Hepatocyte (in vitro differentiated cells): Measurements from ENCODE around the gene GRIN2D. TPM values are rescaled to one million over a fixed set of nuclear protein-coding genes. Genes with fewer than 3 reads are reported as not detected.

Experiments
- DNase-seq: peaks from one replicate; pipeline ENCODE4 v3.0.0-alpha.2; 2016; ENCODE audit warnings: low spot score
- H2AFZ ChIP-seq: fragments of 200-600 bp; sonication (generic); 2 replicates; pipeline ENCODE4 v1.6.0; 2016; ENCODE audit warnings: antibody characterized with exemption, mild to moderate bottlenecking
- H3K27ac ChIP-seq: fragments of 200-600 bp; sonication (generic); 2 replicates; pipeline ENCODE4 v1.5.1; 2016; ENCODE audit warnings: mild to moderate bottlenecking
- H3K27me3 ChIP-seq: fragments of 200-600 bp; sonication (generic); 2 replicates; pipeline ENCODE4 v1.6.1; 2016
- H3K36me3 ChIP-seq: fragments of 200-600 bp; sonication (generic); replicated peaks from 2 replicates; pipeline ENCODE4 v1.5.1; 2016; ENCODE audit warnings: low read depth; ENCODE audit not compliant: insufficient read depth
- H3K4me1 ChIP-seq: fragments of 200-600 bp; sonication (generic); 2 replicates; pipeline ENCODE4 v1.5.1; 2016; ENCODE audit warnings: mild to moderate bottlenecking, moderate library complexity; ENCODE audit not compliant: insufficient read depth
- H3K4me2 ChIP-seq: fragments of 200-600 bp; sonication (generic); 2 replicates; pipeline ENCODE4 v1.6.0; 2016
- H3K4me3 ChIP-seq: fragments of 200-600 bp; sonication (generic); 2 replicates; pipeline ENCODE4 v1.5.1; 2016; ENCODE audit warnings: mild to moderate bottlenecking
- H3K79me2 ChIP-seq: fragments of 200-600 bp; sonication (generic); 2 replicates; pipeline ENCODE4 v1.6.0; 2017; ENCODE audit warnings: mild to moderate bottlenecking
- H3K9me2 ChIP-seq: fragments of 200-600 bp; sonication (generic); replicated peaks from 2 replicates; pipeline ENCODE4 v1.6.0; 2017; ENCODE audit warnings: mild to moderate bottlenecking; ENCODE audit not compliant: insufficient read depth
- H3K9me3 ChIP-seq: fragments of 200-600 bp; sonication (generic); 2 replicates; pipeline ENCODE4 v1.5.1; 2016; ENCODE audit warnings: low read depth, mild to moderate bottlenecking
- H4K20me1 ChIP-seq: fragments of 200-600 bp; sonication (generic); 2 replicates; pipeline ENCODE4 v1.6.0; 2016; ENCODE audit warnings: mild to moderate bottlenecking; ENCODE audit not compliant: insufficient read depth, poor library complexity, severe bottlenecking
- EZH2 ChIP-seq: fragments of 200-600 bp; sonication (generic); IDR thresholded peaks from 2 replicates; pipeline ENCODE4 v1.6.1; 2016; ENCODE audit warnings: antibody characterized with exemption, mild to moderate bottlenecking, borderline replicate concordance
- EZH2phosphoT487 ChIP-seq: fragments of 200-600 bp; sonication (generic); IDR thresholded peaks from one replicate; pipeline ENCODE4 v1.6.1; 2018; ENCODE audit warnings: antibody characterized with exemption, mild to moderate bottlenecking, low read depth, moderate library complexity; ENCODE audit not compliant: unreplicated experiment, severe bottlenecking
- WGBS: methylation state at CpG from one replicate; pipeline ENCODE4 v1.1.6; 2016; ENCODE audit warnings: low lambda C conversion rate; ENCODE audit errors: missing lambda C conversion rate; 5-methylcytosine and 5-hydroxymethylcytosine counted together
- polyA plus RNA-seq: library from polyadenylated mRNA; unstranded; fragments of >200 nt; fragmentation: Nextera tagmentation; extraction: Ambion mirVana; gene quantifications from 2 replicates; pipeline ENCODE4 v1.2.1, GENCODE V29; 2016
- total RNA-seq: library from RNA; depleted of rRNA; stranded (reverse); fragments of >200 nt; gene quantifications from 2 replicates; pipeline ENCODE4 v1.2.3, GENCODE V29; 2014
- TF ChIP-seq, protein P1 (sequence below): fragments of 200-600 bp; sonication (generic); IDR thresholded peaks from 2 replicates; pipeline ENCODE4 v1.5.1; 2016; ENCODE audit warnings: antibody characterized with exemption, mild to moderate bottlenecking; ENCODE audit not compliant: poor library complexity

GRIN2D gene
- total and polyA plus RNA-seq, 2 experiments from 2014 or later: 1.00 to 2.1 TPM

DNA sequence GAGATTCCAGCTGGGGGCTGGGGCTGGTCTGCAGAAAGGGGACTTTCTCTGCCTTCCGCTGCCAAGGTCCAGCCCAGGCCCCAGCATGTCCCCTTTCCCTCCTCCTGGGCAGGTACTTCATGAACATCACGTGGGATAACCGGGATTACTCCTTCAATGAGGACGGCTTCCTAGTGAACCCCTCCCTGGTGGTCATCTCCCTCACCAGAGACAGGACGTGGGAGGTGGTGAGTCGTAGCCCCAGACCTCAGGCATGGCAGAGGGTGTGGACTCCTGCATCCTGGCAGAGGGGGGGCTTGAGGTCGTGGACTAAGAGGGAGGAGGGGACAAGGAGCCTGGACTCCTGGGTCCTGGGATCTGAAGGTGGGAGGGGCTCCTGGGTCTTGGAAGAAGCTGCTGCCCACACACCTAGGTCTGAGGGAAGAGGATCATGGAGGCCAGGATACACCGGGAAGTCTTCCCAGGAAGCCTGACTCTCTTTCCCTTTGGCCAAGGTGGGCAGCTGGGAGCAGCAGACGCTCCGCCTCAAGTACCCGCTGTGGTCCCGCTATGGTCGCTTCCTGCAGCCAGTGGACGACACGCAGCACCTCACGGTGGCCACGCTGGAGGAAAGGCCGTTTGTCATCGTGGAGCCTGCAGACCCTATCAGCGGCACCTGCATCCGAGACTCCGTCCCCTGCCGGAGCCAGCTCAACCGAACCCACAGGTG is 20.6 kb downstream of the GRIN2D start:
- no peak overlapping the region for H3K27ac ChIP-seq
- H4K20me1 ChIP-seq: no peaks in the 10 kb centered on the region
- no peaks in the 10 kb centered on the region for H3K4me1 ChIP-seq
- no peaks in the 10 kb centered on the region for H3K9me2 ChIP-seq
- no peaks in the 10 kb centered on the region for H3K9me3 ChIP-seq
- 39% methylated on average over 24 of the region's 24 CpGs for WGBS
- H3K4me3 ChIP-seq: no peak overlapping the region
- no peaks in the 10 kb centered on the region for H3K27me3 ChIP-seq
- no peak for TF ChIP-seq EZH2phosphoT487
- H2AFZ ChIP-seq: peak overlapping the region; percentile 77
- no peaks in the 10 kb centered on the region for H3K79me2 ChIP-seq
- H3K36me3 ChIP-seq: no peaks in the 10 kb centered on the region
- DNase-seq: peak; percentile 15
- peak overlapping the region; percentile 77 for H3K4me2 ChIP-seq

DNA sequence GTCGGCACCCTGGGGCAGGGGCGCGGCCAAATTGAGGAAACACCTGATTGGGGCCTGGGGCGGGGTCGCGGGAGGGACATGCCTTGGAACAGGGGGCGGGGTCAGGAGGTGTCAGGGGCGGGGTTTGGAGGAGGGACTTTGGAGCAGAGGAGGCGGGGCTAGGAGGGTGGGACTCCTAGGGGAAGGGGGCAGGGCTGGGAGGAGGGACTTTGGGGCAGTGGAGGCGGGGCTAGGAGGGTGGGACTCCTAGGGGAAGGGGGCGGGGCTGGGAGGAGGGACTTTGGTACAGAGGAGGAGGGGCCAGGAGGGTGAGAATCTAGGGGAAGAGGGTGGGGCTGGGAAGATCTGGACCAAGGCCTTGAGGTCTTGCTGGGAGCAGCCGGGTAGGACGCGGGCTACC is 21.9 kb downstream of the GRIN2D start:
- Histone ChIP-seq H3K4me1 (no peaks in the 10 kb centered on the region), H3K27me3 (no peaks in the 10 kb centered on the region), H3K36me3 (no peaks in the 10 kb centered on the region), H3K27ac (no peak overlapping the region), H4K20me1 (no peaks in the 10 kb centered on the region), H3K9me2 (no peaks in the 10 kb centered on the region), H3K4me3 (no peak overlapping the region), H2AFZ (peak overlapping the region; percentile 40), H3K79me2 (no peaks in the 10 kb centered on the region), H3K9me3 (no peaks in the 10 kb centered on the region), H3K4me2 (peak overlapping the region; percentile 77)
- TF ChIP-seq, protein P1, sequence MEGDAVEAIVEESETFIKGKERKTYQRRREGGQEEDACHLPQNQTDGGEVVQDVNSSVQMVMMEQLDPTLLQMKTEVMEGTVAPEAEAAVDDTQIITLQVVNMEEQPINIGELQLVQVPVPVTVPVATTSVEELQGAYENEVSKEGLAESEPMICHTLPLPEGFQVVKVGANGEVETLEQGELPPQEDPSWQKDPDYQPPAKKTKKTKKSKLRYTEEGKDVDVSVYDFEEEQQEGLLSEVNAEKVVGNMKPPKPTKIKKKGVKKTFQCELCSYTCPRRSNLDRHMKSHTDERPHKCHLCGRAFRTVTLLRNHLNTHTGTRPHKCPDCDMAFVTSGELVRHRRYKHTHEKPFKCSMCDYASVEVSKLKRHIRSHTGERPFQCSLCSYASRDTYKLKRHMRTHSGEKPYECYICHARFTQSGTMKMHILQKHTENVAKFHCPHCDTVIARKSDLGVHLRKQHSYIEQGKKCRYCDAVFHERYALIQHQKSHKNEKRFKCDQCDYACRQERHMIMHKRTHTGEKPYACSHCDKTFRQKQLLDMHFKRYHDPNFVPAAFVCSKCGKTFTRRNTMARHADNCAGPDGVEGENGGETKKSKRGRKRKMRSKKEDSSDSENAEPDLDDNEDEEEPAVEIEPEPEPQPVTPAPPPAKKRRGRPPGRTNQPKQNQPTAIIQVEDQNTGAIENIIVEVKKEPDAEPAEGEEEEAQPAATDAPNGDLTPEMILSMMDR: no peak
- 52% methylated on average over 3 of the region's 14 CpGs for WGBS
- peak; percentile 84 for DNase-seq

DNA sequence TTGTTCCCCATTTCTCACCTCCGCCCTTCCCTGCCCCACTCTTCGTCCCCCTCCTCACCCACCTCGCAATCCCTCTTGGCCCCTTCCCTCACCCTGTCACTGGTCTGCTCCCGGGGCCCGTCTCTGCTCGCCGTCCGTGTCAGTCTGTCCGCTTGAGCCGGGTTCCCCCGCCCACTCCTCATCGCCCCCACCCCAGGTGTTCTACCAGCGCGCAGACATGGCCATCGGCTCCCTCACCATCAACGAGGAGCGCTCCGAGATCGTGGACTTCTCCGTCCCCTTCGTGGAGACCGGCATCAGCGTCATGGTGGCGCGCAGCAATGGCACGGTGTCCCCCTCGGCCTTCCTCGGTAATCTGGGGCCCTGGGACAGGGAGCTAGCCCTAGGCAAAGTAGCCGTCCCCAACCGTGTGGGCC is 22.3 kb downstream of the GRIN2D start:
- no peaks in the 10 kb centered on the region for H3K27me3 ChIP-seq
- H3K9me2 ChIP-seq: no peaks in the 10 kb centered on the region
- H3K79me2 ChIP-seq: no peaks in the 10 kb centered on the region
- no peak for TF ChIP-seq EZH2phosphoT487
- TF ChIP-seq, protein P1: no peak
- no peak for TF ChIP-seq EZH2
- no peak overlapping the region for H3K4me3 ChIP-seq
- no peak for DNase-seq
- H4K20me1 ChIP-seq: no peaks in the 10 kb centered on the region
- H3K27ac ChIP-seq: no peak overlapping the region
- 90% methylated on average over 26 of the region's 30 CpGs for WGBS
- no peaks in the 10 kb centered on the region for H3K36me3 ChIP-seq
- no peaks in the 10 kb centered on the region for H3K9me3 ChIP-seq
- H3K4me1 ChIP-seq: no peaks in the 10 kb centered on the region
- H2AFZ ChIP-seq: no peak overlapping the region
- H3K4me2 ChIP-seq: no peak overlapping the region

DNA sequence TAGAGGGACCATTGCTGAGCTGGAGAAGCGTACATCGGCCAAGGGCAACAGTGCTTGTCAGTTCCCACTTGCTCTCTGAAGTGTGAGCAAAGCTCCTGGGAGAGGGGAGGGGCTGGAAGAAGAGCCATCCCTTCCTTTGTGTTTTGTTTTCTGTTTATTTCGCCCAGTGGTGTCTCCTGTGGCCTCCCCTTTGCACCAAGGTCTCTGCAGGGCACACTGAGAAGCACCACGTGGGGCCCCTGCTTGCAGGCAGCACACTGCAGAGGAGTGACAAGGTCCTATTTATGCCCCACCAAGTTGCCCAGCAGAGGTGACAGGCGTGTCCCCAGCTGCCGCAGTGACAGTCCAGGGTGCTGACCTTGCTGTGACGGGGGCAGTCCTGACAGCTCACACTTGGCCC is 24.0 kb downstream of the GRIN2D start:
- H3K27me3 ChIP-seq: no peaks in the 10 kb centered on the region

More for the DNA sequence above, 24.0 kb downstream of the GRIN2D start:
- TF ChIP-seq, protein P1: no peak
- no peak for TF ChIP-seq EZH2phosphoT487
- H3K36me3 ChIP-seq: no peaks in the 10 kb centered on the region
- no peaks in the 10 kb centered on the region for H3K9me2 ChIP-seq
- H3K4me3 ChIP-seq: no peak overlapping the region
- DNase-seq: no peak
- H3K4me2 ChIP-seq: no peak overlapping the region
- no peaks in the 10 kb centered on the region for H4K20me1 ChIP-seq
- no peak overlapping the region for H2AFZ ChIP-seq
- H3K79me2 ChIP-seq: no peaks in the 10 kb centered on the region
- WGBS: 74% methylated on average over 7 of the region's 7 CpGs
- no peak overlapping the region for H3K27ac ChIP-seq
- H3K4me1 ChIP-seq: no peaks in the 10 kb centered on the region
- no peaks in the 10 kb centered on the region for H3K9me3 ChIP-seq
